ENCODE measurements around the gene SHKBP1. TPM values are rescaled to one million over a fixed set of nuclear protein-coding genes. Genes with fewer than 3 reads are reported as not detected.

SHKBP1 gene
- total RNA-seq, 1 experiment from 2014 or later, result 92.9 TPM

GRCh38 chr19:40552848-40553247, 23.8 kb upstream of the SHKBP1 start:
- H3K9me3 Mint-ChIP-seq, result no peaks in the 10 kb centered on the region
- Histone ChIP-seq H3K14ac (ENCODE audit: insufficient read depth, low read length) (no peak overlapping the region), H3K9me3 (ENCODE audit: control insufficient read depth, low read depth, low read length) (no peaks in the 10 kb centered on the region), H4K91ac (ENCODE audit: insufficient read length, low read depth, low read length) (no peak overlapping the region), H3K27me3 (ENCODE audit: insufficient read depth, low read length) (peaks cover 4% of the 10 kb centered on the region; the same call in 1 of the 2 replicates), H3K9ac (ENCODE audit: extremely low read depth, insufficient read length, low read length) (no peak overlapping the region), H2BK5ac (ENCODE audit: insufficient read length, low read length) (no peak overlapping the region), H3K23me2 (ENCODE audit: insufficient read length, low read depth, low read length, poor library complexity, severe bottlenecking) (peaks cover 5% of the 10 kb centered on the region), H2BK12ac (ENCODE audit: insufficient read length, low read depth, low read length) (no peak overlapping the region), H2BK120ac (ENCODE audit: low read depth, low read length, poor library complexity, severe bottlenecking) (no peak overlapping the region), H4K8ac (replicated peaks; ENCODE audit: insufficient read length, low read depth, low read length) (no peak overlapping the region), H3K18ac (ENCODE audit: insufficient read length, low read depth, low read length) (no peak overlapping the region), H4K5ac (ENCODE audit: insufficient read length, low read depth, low read length) (no peak overlapping the region), H3K4ac (ENCODE audit: low read depth, low read length) (no peak overlapping the region), H2BK15ac (ENCODE audit: low read depth, low read length) (no peak overlapping the region), H3K79me2 (ENCODE audit: insufficient read depth, low read length) (no peaks in the 10 kb centered on the region), H3K4me2 (ENCODE audit: insufficient read depth, insufficient read length, low read length) (no peak overlapping the region), H3K79me1 (ENCODE audit: insufficient read depth, low read depth, low read length, poor library complexity, severe bottlenecking) (no peaks in the 10 kb centered on the region), H3K56ac (ENCODE audit: insufficient read length, low read depth, low read length) (no peak overlapping the region), H3K27ac (ENCODE audit: insufficient read length, low read depth, low read length) (no peak overlapping the region), H4K20me1 (ENCODE audit: control insufficient read depth, insufficient read depth, insufficient read length) (no peaks in the 10 kb centered on the region), H2AFZ (ENCODE audit: low read length) (no peak overlapping the region), H3K23ac (ENCODE audit: insufficient read length, low read depth, low read length) (no peak overlapping the region), H3K4me1 (ENCODE audit: insufficient read depth, low read length) (no peaks in the 10 kb centered on the region), H2BK20ac (ENCODE audit: low read depth, low read length, poor library complexity, severe bottlenecking) (no peak overlapping the region), H3T11ph (ENCODE audit: low read length) (no peak overlapping the region), H2AK5ac (ENCODE audit: insufficient read length, low read length) (no peak overlapping the region)
- no peak overlapping the region for H3K27ac Mint-ChIP-seq
- peaks cover 10 to 32% of the 10 kb centered on the region in 2 experiments for H3K4me1 Mint-ChIP-seq
- no peaks in the 10 kb centered on the region; a peak in 1 of 7 replicates for H3K36me3 Mint-ChIP-seq (ENCODE audit: insufficient read depth in 1 of 3, low read depth in 3 of 3)
- no peak for DNase-seq
- H3K4me3 Mint-ChIP-seq, result no peak overlapping the region
- peaks cover 79% of the 10 kb centered on the region for H3K27me3 Mint-ChIP-seq (ENCODE audit: low read depth)
- TF ChIP-seq CTCF (conservative IDR thresholded peaks at IDR 0.05), result no peak
- no CpG with 5 or more reads among the region's 3 CpGs for WGBS (ENCODE audit: extremely low coverage, insufficient read length, low lambda C conversion rate)
